A204.1 (cell line): ENCODE results near the gene BICDL1.
"Not testable (repeated sequence)": the region's sequence is repeated elsewhere in the genome, so short reads cannot be mapped to it uniquely, and the experiment has no call there.

ENCODE experiments used
- FAIRE-seq: peaks from 2 replicates; lab custom pipeline; 2012; peaks lifted over from hg19 to GRCh38; lab: Jason Lieb, UNC

Gene BICDL1

GRCh38 chr12:120000556-120000955 is 11.5 kb downstream of the BICDL1 start:
- no peak for FAIRE-seq

DNA sequence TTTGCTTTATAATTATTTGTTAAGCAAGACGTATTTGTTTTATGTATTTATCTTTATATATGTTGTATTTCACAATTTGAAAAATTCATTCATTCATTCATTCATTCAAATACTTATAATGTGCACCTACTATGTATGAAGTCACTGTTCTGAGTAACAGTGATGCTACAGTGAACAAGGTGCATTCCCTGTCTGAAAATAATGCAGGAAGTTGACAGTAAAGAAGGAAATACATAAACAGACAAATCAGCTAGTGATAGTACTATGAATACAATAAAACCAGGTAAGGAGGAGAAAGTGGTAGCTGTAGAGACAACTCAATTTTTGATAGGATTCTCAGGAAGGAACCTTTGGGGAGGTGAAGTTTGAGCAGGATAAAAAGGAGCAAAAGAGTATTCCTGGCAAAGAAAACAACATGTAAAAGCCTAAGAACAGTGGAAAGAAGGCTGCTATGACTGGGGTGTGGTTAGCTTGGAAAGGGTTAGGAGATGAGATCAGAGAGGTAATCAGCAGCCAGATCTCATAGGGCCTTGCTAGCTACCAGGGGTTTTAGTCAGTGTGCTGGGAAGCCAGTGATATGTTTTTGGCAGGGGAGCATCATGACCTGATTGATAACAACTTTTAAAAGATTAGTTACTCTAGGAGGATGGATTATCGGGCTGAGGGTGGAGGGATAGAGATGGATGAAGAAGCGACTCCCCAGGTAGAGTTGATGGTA is 17.4 kb downstream of the BICDL1 start:
- no peak for FAIRE-seq

GRCh38 chr12:120007272-120007671 is 18.2 kb downstream of the BICDL1 start:
- FAIRE-seq = no peak

DNA sequence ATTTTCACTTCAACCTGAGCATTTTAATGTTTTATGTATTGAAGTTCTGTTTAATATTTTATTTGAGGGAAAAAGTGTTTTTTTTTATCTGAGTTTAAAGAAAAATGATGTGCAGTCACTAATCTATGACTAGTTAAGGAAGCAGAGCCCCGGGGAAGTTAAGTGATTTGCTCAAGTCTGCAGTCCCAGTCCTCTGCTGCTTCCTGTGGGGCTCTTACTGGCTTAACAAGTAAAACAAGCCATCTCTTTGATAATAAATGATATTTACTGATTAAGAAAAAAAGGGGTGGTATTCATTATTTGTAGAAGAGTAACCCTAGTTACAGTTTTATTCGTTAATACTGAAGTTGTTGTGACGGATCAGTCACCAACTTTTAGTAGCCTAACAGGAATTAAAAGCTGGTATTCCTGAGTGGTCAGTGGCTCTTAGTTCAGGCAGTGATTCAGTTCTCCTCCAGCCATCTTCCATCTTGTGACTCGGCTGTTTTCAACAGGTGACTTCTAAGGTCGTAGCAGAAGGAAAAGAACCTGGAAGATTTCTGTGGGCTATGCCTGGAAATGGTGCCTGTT is 21.7 kb downstream of the BICDL1 start:
- no peak for FAIRE-seq

DNA sequence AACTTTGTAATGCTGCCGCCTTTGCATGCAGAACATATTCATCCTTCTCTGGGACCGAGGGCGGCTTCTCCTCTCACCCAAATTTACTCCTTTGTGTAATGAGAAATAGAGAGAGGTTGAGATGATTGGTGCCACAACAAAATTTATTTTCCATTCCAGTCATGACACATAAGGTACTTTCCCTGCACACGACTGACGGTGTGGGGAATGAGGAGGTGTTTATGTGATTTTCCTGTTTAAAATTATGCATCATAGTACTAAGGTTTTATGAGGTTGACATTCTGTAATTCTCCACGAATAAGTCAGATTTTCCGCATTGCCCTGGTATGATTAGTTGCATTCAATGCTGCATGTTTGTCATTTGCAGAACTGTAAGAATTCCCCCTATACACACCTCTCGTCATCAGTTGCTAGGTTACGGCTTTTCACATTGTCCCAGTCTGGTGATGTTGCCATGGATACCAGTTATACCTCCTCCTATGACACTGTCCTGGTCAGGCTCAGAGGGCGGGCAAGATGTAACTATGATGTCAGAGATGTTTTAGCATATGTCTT is 23.1 kb downstream of the BICDL1 start:
- FAIRE-seq = no peak

DNA sequence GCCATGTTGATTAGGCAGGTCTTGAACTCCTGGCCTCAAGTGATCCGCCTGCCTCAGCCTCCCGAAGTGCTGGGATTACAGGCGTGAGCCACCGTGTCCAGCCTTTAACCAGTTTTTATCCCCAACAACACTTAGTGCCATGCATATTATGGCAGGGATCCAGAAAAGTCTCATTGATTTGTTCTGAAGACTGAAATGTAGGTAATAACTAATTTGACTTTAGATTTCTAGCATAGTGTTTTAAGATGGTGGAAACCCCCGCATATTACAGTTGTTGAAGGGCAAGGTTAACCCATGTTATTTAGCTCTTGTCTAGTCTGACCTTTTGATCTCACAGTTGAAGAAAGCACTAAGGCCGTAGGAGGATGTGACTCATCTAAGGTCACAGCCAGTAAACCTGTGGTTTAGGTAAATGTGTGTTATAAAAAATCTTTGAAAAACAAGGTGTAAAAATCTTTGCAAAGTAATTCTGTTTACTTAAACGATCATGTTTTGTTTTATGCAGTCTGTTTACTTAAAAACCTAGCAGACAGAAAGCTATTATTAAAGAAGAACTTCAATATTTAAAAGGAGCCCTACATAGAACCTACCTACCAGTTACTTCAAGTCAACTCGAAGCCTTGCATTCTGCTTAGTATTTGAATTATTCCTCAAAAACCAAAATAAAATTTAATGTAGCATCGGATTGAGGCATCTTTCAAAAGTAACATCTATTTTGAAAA is 24.8 kb downstream of the BICDL1 start:
- FAIRE-seq = no peak

DNA sequence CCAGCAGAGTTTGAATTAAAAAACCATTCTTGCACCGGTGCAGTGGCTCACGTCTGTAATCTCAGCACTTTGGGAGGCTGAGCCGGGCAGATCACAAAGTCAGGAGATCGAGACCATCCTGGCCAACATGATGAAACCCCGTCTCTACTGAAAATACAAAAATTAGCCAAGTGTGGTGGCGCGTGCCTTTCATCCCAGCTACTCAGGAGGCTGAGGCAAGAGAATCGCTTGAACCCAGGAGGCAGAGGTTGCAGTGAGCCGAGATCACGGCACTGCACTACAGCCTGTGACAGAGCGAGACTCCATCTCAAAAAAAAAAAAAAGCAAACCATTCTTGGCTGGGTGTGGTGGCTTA is 25.3 kb downstream of the BICDL1 start:
- FAIRE-seq = not testable (repeated sequence)

DNA sequence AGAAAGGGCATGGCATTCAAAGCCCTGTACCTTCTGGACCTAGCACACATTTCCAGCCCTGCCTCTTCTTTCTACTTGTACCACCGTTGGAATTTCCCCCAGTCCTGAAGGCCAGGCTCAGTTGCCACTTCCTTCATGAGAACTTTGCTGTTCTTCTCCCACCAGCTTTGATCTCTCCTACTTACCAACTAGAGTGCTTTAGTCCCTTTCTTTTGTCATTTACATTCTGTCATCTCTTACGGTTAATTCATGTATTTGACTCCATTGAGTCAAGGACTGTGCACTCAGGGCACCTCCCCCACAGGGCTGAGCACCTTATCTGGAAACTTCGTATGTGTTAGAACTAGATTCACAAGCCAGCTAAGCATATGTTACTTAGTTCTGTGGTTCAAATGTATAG is 26.3 kb downstream of the BICDL1 start:
- no peak for FAIRE-seq

- FAIRE-seq = not testable (repeated sequence)
Observed at GRCh38 chr12:120016199-120016598, 27.2 kb downstream of the BICDL1 start.

GRCh38 chr12:120019197-120019596 is 30.2 kb downstream of the BICDL1 start:
- no peak for FAIRE-seq

DNA sequence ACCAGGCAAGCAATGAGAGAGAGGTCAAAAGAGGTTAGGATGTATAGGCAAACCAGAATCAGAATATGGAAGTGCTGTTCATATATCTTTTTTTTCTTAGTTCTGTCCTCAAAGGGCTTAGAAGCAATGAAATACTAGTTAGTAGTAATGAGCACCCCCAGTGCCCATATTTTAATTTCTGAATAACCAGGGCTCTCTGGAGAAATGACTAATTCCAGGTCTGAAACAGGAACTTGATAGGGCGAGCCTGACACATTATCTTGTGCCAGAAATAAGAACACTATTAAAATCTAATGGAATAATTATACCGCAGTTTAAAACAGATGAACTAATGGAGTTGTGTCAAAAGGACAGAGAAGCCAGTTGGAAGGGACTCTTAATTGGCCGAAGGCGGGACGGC is 30.9 kb downstream of the BICDL1 start:
- FAIRE-seq = no peak

- FAIRE-seq = no peak
Observed at GRCh38 chr12:120024193-120024592, 35.2 kb downstream of the BICDL1 start.

DNA sequence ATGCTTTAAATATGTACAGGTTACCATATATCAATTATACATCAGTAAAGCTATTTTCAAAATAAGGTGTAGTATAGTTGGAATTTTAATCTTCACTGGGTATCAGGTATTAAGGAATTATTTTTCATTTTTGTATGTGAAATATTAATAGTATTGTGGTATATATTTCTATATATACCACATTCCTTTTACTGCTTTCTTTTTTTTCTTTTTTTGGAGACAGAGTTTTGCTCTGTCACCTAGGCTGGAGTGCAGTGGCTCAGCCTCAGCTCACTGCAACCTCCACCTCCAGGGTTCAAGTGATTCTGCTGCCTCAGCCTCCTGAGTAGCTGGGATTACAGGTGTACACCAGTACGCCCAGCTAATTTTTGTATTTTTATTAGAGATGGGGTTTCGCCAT is 36.6 kb downstream of the BICDL1 start:
- no peak for FAIRE-seq

DNA sequence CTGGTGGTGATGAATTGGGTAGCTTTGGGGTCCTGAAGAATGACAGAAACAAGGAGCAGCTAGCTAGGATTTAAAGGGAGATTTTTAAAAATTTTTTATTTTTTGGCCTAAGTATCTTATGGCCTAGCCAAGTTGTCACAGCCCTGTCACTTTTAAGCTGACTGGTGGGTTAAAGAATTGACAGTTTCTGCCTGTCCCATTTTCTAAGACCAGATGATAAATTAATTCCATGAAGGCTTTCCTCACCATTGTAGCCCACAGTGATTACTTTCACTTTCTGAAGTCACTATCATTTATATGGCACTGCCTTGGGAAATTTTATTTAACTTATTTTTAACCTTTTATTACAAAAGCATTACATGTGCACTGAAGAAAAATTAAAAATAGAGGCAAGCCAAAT is 43.2 kb downstream of the BICDL1 start:
- FAIRE-seq = no peak

- no peak for FAIRE-seq
Observed at GRCh38 chr12:120037851-120038250, 48.8 kb downstream of the BICDL1 start.

- FAIRE-seq = no peak
Observed at GRCh38 chr12:120039711-120040110, 50.7 kb downstream of the BICDL1 start.

DNA sequence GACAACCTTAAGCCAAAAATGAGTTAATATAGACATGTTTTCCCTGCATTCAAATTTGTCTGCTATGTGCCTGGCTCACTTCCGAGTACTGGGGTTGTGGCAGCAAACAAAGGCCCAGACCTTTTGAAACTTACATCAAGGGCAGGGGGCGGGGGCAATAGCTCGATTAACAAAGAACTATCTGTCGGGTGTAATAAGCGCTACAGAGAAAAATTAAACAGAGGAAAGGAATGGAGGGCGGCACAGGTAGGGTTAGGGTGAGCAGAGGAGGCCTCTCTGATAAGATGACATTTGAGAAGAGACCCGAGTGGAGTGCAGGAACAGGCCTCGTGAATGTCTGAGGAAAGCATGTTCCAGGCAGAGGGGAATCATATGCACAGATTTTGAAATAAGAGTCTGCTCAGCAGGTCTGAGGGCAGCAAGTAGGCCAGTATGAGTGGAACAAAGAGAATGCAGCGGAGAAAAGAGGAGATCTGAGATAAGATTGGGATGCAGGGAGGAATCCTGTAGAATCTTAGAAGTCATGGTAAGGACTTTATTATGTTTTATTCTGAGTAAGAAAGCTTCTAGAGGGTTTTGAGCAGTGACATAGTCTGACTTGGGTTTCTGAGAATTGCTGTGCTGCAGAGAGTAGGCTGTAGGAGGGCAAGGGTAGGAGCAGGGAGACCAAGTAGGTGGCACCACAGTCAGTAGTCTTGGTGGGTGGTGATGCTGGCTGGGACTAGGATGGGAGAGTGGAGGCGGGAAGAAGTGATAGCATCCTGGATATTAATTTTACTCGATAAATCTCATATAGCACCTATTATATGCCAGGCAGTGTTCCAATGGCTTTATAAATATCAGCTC is 52.6 kb downstream of the BICDL1 start:
- no peak for FAIRE-seq

DNA sequence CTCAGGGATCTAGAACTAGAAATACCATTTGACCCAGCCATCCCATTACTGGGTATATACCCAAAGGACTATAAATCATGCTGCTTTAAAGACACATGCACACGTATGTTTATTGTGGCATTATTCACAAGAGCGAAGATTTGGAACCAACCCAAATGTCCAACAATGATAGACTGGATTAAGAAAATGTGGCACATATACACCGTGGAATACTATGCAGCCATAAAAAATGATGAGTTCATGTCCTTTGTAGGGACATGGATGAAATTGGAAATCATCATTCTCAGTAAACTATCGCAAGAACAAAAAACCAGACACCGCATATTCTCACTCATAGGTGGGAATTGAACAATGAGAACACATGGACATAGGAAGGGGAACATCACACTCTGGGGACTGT is 56.3 kb downstream of the BICDL1 start:
- not testable (repeated sequence) for FAIRE-seq

GRCh38 chr12:120047072-120047471 is 58.0 kb downstream of the BICDL1 start:
- FAIRE-seq = no peak

GRCh38 chr12:120048263-120048662 is 59.2 kb downstream of the BICDL1 start:
- FAIRE-seq = no peak

GRCh38 chr12:120049426-120049825 is 60.4 kb downstream of the BICDL1 start:
- no peak for FAIRE-seq

GRCh38 chr12:120051535-120051934 is 62.5 kb downstream of the BICDL1 start:
- no peak for FAIRE-seq
